Hematopoietic multipotent progenitor cell (in vitro differentiated cells): ENCODE measurements around the gene TMEM52B. TPM values are rescaled to one million over a fixed set of nuclear protein-coding genes. Genes with fewer than 3 reads are reported as not detected.
"Not testable (repeated sequence)": the region's sequence is repeated elsewhere in the genome, so short reads cannot be mapped to it uniquely, and the experiment has no call there.

ENCODE experiments used
- DNase-seq, 3 donors: peaks; one replicate each; pipeline ENCODE4 v3.0.0-alpha.2; 2011 to 2015; ENCODE audit warnings: low read depth in 2 of 3, low spot score in 2 of 3
- total RNA-seq: library from RNA; depleted of rRNA; stranded (reverse); fragments of >200 nt; gene quantifications from one replicate; pipeline ENCODE4 v1.2.3, GENCODE V29; 2012

Gene TMEM52B
- total RNA-seq, 1 donor, result under 0.01 TPM

DNA sequence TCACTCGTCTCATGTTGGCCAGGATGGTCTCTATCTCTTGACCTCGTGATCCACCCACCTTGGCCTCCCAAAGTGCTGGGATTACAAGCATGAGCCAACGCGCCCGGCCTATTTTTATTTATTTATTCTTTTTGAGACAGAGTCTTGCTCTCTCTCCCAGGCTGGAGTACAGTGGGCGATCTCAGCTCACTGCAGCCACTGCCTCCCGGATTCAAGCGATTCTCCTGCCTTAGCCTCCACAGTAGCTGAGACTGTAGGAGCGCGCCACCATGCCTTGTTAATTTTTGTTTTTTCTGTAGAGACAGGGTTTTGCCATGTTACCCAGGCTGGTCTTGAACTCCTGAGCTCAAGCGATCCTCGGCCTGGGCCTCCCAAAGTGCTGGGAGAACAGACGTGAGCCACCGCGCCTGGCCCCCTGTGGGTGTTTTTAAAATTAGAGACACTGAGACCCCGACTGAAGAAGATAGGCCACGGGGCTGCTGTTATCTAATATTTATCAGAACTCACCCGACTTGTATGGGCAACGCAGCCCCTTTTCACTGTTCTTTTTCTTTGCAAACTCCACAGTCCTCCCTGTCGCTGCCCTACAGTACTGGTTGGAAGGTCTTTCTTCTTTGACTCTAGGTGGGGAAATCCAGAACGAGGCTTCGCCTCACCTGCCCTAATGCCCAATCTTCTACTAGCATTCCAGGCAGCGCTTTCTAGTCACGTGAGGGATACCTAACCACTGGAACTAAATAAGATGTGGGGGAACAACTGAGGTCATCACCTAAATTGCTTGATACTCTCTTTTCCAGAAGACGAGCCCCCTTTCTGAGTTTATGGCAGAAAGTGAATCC lies 32.5 kb downstream of the TMEM52B start:
- DNase-seq, result no peak

DNA sequence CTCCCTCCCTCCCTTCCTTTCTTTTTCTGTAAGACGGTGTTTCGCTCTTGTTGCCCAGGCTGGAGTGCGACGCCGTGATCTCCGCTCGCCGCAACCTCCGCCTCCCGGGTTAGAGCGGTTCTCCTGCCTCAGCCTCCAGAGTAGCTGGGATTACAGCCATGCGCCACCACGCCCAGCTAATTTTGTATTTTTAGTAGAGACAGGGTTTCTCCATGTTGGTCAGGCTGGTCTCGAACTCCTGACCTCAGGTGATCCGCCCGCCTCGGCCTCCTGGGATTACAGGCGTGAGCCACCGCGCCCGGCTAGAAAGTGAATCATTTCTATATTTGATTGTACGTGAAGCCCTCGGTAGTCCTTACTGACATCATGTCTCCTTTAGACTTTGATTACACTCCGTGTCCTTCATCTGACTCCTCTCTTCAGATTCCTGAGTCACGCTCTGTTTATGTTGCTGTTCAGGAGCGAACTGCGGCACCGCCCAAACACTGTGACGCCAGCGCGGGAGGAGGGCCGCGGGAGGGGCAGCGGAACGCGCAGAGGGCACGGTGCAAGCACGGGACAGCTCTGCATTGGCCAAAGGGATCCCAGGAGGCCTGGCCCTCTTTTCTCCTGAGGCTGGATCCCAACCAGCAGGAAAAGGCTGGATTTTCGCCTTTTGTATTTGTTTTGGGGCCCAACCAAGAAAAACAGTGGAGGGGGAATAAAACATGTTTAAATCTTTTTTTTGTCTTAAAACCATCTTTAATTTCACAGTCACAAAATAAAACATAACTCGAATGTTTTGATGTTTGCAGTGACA lies 33.3 kb downstream of the TMEM52B start:
- DNase-seq, result peak; percentile 68 to 92 (median 90)

DNA sequence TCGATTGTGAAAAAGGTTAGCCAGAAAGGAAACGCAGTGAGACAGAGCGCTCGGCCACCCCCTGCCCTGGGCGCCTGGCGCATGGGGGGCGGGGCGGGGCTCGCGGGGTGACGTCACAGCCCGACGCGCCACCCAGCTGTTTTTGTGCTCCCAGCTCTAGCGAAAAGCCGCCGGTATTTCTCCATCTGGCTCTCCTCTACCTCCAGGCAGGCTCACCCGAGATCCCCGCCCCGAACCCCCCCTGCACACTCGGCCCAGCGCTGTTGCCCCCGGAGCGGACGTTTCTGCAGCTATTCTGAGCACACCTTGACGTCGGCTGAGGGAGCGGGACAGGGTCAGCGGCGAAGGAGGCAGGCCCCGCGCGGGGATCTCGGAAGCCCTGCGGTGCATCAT lies 33.9 kb downstream of the TMEM52B start, which contains the start of gene GABARAPL1:
GABARAPL1 (plus strand) TSS at position 139 of the 393 bp plus-strand sequence; CDS start at position 392, 253 bp downstream.
- peak; percentile 72 to 87 (median 82) for DNase-seq

DNA sequence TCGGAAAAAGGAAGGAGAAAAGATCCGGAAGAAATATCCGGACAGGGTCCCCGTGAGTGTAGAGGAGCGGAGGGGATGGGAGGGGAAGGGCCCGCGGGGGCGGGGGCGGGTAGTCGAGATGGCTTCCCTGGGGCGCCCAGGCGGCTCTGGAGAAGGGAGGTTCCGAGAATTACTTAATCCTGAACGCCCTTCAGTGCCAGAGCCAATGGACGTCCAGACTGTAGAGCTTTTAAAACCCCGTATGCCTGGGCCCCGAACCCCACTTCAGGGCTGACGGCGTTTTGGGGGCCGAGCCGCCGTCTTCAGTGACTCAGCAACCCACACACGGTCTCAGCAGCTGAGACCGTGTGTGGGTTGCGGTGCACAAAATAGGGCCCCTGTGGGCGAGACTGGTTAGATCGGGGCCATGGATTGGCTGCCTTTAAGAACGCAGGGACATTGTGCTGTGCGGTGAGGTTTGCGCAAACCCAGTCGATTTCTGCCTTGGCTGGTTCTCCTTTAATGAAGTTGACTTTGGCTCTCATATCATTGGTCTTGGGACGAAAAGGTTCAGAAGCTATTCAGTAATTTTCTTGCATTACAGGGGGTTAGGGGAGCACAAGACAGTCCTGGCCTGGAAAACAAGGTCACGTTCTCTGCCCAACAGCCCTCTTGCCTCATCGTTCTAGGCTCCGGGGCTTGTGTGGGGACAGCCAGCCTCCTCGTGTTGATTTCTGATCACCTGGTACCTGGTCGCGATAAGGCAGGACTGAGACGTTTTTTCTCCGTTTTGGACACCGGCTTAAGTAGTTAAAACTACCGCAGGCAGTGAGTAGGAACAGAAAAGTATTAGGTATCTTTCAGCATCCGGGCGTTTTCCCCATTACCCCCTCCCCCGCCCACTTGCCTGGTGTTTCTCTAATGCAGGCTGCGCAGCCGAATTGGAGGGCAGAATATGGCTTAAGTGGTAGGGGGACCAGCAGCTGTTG lies 34.6 kb downstream of the TMEM52B start:
- peak; percentile 65 to 95 (median 90) for DNase-seq

DNA sequence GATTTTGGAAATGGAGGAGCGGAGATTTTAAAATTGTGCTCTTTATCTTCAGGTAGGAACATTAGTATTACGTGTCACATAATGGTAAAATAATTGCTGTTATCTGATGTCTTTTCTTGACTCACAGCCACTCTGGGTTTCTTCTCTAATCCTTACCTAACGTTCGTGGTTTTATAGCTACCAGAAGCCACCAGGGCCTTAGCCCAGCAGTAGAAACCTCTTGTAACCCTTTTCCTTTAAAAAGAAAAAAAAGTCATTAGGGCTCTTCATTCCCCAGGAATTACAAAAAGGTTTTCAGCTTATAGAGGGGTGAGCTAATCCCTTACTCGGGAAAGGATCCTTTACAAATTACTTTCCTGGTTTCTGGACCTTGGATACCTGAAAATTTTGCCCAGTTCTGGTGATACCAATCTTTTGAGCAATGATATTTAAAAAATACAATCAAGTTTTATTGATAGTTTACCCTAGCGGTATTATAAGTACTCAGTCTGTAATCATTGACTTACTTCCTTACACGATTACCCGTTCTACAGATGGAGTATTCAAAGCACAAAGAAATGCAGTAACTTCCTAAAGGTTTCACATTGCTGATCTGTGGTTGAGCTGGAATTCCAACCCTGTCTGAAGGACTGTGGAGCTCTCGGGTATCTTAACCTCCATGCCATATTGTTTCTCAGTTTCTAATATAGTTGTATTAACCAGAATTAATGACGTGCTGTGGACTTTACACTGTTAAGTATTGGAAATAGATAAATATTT lies 35.5 kb downstream of the TMEM52B start:
- no peak for DNase-seq

DNA sequence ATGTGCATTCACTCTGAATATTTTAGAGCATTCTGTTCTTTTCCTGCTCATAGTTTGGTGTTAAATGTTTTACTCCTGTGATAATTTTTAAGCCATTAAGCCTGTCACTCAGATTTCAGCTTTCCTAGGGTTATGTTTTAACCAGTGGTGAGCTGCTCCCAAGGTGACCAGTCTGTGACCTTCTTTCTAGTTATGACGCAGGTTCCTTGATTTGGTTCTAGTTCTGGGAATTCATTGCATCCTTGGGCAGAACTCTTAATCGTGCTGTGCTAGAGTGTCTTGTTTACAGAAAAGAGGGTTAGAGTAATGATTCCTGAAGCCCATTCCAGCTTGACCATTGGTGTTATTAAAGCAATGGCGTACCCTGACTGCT lies 36.0 kb downstream of the TMEM52B start:
- DNase-seq, result no peak

DNA sequence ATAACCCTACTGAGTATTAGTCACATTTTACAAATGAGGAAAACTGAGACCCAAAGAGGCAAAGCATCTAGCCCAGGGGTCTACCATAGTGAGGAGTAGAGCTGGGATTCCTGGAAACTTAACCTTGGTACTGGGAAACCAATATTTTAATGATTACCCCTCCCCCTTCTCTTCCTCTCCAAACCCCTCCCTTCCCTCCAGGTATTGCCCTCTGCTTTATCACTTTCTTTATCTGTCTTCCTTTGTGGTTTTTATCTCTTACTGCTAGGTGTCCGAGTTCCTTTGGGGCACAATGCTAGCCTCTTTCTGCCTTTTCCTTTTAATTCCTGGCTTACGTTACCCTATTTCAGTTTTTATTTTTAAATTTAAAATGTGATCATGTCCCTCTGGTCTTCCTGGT lies 36.6 kb downstream of the TMEM52B start:
- no peak for DNase-seq

DNA sequence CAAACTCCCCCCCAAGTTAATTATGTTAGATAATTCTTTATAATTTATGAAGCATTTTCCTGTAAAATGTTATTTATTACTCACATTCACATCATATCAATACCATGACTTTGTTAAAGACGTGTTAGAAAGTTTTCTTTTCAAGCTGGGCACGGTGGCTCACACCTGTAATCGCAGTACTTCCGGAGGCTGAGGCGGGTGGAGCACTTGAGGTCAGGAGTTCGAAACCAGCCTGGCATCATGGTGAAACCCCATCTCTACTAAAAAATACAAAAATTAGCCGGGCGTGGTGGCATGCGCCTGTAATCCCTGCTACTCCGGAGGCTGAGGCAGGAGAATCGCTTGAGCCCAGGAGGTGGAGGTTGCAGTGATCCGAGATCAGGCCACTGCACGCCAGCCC lies 37.1 kb downstream of the TMEM52B start:
- not testable (repeated sequence) for DNase-seq

DNA sequence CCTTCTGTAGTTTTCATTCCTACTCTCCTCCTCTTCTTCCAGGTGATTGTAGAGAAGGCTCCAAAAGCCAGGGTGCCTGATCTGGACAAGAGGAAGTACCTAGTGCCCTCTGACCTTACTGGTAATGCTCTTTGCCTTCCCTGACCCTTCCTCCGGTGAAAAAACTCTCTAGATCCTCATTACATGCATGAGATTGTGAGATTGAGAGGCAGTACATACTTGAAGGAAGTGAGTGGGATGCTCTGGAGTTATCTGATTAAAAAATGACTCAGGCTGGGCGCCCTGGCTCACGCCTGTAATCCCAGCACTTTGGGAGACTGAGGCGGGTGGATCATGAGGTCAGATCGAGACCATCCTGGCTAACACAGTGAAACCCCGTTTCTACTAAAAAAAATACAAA lies 39.2 kb downstream of the TMEM52B start:
- DNase-seq, result no peak

DNA sequence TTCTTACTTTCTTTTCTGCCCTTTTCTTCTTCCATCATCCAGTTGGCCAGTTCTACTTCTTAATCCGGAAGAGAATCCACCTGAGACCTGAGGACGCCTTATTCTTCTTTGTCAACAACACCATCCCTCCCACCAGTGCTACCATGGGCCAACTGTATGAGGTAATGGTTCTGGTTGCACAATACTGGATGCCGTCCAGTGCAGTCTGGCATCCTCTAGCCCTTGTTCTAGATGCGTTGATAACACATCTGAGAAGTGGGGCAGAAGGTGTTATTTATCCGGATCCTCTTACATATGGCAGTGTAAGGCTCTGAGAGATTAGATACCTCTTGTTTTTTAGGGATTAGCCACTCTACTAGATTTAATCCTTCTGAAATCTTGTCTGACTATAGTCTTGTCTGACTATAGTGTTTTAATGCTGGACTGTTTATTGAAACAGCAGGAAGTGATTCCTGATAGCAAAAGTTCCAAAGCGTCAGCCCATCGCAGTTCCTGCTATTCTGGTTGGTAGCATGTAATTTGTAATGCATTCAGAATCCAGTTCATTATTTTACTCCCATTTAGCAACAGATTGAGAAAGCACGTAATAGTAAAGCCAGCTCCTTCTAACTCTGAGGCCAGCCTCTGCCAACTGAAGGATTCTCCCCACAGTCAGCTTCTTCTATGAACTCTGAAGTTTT lies 41.7 kb downstream of the TMEM52B start:
- DNase-seq, result no peak

DNA sequence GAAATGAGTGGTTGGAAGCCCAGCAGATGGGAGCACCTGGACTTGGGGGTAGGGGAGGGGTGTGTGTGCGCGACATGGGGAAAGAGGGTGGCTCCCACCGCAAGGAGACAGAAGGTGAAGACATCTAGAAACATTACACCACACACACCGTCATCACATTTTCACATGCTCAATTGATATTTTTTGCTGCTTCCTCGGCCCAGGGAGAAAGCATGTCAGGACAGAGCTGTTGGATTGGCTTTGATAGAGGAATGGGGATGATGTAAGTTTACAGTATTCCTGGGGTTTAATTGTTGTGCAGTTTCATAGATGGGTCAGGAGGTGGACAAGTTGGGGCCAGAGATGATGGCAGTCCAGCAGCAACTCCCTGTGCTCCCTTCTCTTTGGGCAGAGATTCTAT lies 43.0 kb downstream of the TMEM52B start:
- no peak for DNase-seq

DNA sequence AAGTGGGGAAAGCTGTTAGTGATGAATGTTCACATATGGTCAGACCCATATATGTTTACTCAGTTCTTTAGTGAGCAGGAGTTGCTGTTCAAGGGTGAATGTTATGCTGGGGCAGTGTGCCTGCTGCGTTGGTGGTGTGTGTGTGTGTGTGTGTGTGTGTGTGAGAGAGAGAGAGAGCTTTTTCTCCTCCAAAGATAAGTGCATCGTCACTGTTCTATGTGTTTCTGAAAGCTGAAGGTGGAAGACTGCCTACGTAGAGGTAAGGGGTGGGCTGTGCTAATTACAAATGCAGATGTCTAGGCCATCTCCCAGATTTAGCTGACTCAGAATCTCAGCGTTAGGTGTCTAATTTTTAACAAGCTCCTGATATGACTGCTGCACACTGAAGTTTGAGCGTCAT lies 44.4 kb downstream of the TMEM52B start:
- no peak for DNase-seq

DNA sequence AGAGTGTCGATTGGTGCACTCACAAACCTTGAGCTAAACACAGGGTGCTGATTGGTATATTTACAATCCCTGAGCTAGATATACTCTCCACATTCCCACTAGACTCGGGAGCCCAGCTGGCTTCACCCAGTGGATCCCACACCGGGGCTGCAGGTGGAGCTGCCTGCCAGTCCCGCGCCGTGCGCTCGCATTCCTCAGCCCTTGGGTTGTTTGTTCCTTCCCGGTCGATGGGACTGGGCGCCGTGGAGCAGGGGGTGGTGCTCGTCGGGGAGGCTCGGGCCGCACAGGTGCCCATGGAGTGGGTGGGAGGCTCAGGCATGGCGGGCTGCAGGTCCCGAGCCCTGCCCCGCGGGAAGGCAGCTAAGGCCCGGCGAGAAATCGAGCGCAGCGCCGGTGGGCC lies 46.6 kb downstream of the TMEM52B start:
- not testable (repeated sequence) for DNase-seq

DNA sequence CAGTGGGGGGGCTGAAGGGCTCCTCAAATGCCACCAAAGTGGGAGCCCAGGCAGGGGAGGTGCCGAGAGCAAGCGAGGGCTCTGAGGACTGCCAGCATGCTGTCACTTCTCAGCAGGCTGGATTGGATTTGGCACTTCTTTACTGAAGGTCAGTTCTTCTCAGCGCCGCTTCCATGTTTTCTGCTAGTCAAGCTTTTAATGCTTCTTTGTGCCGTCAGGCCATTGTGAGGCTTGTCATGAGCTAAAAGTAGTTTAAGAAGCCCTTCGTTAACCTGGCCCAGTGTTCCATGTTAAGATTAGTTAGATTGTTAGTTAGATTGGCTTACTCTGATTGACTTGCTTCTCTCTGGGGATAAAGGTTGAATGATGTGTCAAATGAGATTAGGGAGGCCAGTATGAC lies 47.3 kb downstream of the TMEM52B start:
- DNase-seq, result no peak

DNA sequence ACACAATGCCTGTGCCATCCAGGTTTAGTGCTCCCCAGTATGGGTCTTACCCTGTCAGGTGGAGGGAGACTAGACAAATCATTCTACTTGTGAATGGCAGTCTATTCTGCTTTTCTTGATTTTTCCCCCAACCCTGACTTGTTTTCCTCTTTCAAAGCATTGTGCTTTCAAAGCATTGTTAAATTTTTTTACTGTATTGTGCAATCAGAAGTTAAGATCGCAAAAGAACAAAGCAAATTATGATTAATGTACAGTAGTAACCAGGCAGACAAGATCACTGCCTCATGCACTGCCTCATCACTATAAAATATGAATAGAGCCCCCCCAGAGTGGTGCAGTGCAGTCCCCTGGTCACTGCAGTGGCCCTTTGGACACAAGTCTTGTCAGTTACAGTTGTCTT lies 47.9 kb downstream of the TMEM52B start:
- no peak for DNase-seq

DNA sequence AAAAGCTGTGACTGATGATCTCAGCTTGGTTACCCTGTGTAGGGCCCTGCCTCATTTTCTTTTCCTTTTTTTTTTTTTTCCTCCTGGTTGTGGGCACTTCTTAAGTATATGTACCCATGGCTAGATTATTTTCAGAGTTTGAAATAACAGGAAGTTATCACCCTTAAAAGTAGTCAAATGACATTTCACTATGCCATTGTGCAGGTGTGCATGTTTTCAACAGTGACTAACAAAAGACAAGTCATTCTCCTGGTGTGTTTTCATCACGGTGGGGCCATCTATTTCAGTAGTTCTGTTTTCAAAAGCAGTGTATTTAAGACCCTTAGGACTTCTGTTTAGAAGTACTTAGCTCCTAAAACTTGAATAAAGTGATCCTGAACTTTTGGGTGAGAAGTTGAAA lies 48.8 kb downstream of the TMEM52B start:
- no peak for DNase-seq

DNA sequence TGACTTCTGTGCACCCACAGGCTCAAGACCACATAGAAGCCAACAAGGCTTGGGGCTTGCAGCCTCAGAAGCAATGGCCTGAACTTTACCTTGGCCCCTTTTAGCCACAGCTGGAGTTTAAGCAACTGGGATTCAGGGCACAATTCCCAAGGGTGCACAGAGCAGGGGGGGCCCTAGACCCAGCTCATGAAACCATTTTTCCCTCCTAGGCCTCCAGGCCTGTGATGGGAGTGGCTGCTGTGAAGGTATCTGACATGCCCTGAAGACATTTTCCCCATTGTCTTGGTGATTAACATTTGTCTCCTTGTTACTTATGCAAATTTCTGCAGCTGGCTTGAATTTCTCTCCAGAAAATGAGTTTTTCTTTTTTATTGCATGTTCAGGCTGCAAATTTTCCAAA lies 55.7 kb downstream of the TMEM52B start:
- DNase-seq, result no peak

DNA sequence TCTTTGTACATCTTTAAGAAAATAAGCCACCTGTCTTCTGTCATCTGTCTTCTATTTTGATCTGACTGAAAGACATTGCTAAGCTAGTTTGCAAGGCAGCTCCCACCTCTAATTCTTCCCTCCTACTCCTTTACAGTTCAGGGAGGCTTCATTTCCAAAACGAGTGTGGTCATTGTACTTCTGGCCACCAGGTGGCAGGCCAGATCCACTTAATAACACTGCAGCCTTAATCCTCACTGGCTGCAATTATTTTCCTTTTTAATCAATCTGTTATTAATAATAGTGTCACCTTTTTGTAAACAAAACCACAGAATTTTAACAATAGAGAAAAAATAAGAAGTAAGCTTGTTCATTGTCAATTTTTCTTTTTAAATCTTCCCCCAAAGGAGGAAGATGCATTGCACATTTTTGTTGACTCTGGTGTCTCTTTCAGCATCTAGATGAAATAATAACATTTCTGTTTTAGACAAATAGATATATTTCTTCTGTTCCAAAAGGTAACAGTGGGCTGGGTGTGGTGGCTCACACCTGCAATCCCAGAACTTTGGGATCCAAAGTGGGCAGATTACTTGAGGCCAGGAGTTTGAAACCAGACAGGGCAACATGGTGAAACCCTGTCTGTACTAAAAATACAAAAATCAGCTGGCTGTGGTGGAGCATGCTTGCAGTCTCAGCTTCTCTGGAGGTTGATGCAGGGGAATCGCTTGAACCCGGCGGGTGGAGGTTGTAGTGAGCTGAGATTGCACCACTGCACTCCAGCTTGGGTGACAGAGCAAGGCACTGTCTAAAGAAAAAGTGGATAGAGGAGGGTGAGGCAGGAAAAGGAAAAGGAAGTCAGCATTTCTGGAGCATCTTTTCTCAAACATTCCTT lies 57.2 kb downstream of the TMEM52B start:
- DNase-seq, result peak; percentile 25 to 64 (median 44)
